T-helper 2 cell treated with Interferon-gamma antibody and Interleukin-4, amounts not matched to agents 5 μg/mL and 100 μg/mL, for 36 hours (primary cell): Measurements from ENCODE around the gene KRT7.

ENCODE experiments used
- DNase-seq: peaks from one replicate; pipeline ENCODE4 v3.0.0; 2021; ENCODE audit warnings: low spot score
- H3K27ac Mint-ChIP-seq: one replicate; pipeline ENCODE4 v1.8.0; 2021; ENCODE audit warnings: mild to moderate bottlenecking, mixed read lengths
- H3K27me3 Mint-ChIP-seq: one replicate; pipeline ENCODE4 v1.8.0; 2021; ENCODE audit warnings: low read depth, mixed read lengths
- H3K36me3 Mint-ChIP-seq: one replicate; pipeline ENCODE4 v1.8.0; 2021; ENCODE audit warnings: low read depth, mixed read lengths
- H3K4me1 Mint-ChIP-seq: one replicate; pipeline ENCODE4 v1.8.0; 2021; ENCODE audit warnings: low read depth, mixed read lengths
- H3K4me3 Mint-ChIP-seq: one replicate; pipeline ENCODE4 v1.8.0; 2022; ENCODE audit warnings: mild to moderate bottlenecking, moderate library complexity, mixed read lengths
- H3K9me3 Mint-ChIP-seq: one replicate; pipeline ENCODE4 v1.8.0; 2021; ENCODE audit warnings: mixed read lengths

The KRT7 gene

DNA sequence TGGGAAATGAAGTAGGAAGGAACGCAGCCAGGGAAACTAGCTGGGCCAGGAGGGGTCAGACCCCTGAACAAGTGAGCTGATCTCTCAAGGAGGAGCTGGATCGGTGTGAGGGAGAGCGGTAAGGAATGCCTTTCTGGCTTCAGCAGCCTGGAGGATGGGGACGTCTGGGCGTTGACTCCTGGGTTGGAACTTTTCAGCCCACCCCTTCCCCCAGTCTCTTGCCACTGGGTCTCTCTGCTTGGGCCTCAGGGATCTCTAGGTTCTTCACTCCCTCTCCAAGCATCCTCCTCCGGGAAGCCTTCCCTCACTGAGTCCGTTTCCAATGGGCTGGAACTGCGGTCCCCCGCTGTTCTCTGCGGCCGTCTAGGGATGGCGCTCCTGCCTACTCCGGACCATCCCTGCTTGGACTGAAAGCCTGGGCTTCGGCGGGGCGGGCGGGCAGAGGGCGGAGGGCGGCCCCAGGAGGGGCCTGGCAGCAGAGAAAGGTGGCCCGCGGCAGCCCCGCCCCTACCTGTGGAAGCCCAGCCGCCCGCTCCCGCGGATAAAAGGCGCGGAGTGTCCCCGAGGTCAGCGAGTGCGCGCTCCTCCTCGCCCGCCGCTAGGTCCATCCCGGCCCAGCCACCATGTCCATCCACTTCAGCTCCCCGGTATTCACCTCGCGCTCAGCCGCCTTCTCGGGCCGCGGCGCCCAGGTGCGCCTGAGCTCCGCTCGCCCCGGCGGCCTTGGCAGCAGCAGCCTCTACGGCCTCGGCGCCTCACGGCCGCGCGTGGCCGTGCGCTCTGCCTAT lies at the start of gene KRT7:
KRT7 (plus strand) TSS at position 570 of the 788 bp plus-strand sequence; CDS start at position 624, 54 bp downstream.
- H3K4me1 Mint-ChIP-seq, result no peaks in the 10 kb centered on the region
- DNase-seq, result no peak
- peaks cover 61% of the 10 kb centered on the region for H3K27me3 Mint-ChIP-seq
- H3K27ac Mint-ChIP-seq, result no peak within 1 kb of the TSS
- H3K36me3 Mint-ChIP-seq, result no peaks in the 10 kb centered on the region
- no peak within 1 kb of the TSS for H3K4me3 Mint-ChIP-seq
- H3K9me3 Mint-ChIP-seq, result no peaks in the 10 kb centered on the region

DNA sequence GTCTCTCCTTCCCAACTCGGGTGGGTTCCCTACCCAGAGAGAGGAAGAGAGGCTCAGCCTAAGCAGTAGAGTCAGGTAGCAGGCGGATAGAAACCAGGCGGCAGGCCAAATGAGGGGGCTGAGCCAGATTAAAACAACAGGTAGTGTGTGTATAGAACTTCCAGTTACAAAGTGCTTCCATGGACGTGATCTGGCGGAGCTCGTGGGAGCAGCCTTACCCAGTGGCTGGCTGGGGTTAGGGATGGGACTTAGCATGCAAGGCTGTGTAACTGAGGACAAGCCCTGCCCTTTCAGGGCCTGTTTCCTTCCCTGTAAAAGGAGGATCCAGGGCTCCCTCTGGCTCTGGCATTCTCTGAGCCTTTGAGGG lies 49.5 kb upstream of the KRT7 start:
- Mint-ChIP-seq H3K9me3 (no peaks in the 10 kb centered on the region), H3K4me1 (peaks cover 7% of the 10 kb centered on the region), H3K4me3 (no peak overlapping the region), H3K27ac (no peak overlapping the region), H3K27me3 (no peaks in the 10 kb centered on the region), H3K36me3 (no peaks in the 10 kb centered on the region)
- DNase-seq, result no peak

DNA sequence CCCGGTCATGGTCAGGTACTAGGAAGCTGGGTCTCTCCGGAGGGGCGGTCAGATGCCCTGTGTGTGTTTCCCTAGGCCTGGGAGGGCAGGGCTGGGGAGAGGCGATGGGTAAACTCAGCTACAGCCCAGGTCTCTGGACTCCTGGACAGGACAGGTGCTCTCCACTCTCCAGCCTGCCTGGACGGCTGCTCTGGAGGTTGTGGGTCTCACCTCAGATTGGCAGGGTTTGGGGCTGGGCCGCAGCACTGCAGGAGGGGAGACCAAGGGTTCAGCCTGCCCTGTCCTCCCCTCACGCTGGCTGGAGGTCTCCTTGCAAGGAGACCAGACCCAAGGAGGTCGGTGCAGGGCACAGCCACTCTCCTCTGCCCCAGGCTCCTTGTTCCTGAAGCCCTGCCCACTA lies 49.1 kb upstream of the KRT7 start:
- DNase-seq, result no peak
- Mint-ChIP-seq H3K9me3 (no peaks in the 10 kb centered on the region), H3K4me3 (no peak overlapping the region), H3K27me3 (no peaks in the 10 kb centered on the region), H3K27ac (no peak overlapping the region), H3K4me1 (peaks cover 7% of the 10 kb centered on the region), H3K36me3 (no peaks in the 10 kb centered on the region)

DNA sequence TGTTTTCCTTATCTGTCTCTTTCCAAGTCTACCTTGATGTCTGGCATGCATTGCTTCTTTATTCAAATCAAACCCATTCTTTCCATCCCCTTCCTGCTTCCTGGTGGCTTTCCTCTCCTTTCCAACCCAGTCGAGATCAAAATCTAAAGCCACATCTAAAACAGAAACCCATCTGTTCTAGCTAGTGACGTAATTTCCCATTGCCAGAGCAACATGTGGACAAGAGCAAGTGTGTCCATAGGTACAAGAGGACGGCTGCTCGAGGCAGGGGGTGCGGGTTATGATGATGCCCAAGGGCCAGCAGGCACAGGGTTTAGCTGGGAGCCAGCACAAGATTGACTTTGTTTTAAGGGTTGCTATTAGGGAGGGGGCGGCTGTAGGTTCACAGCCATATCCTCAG lies 48.2 kb upstream of the KRT7 start:
- peak overlapping the region; percentile 12 for H3K27ac Mint-ChIP-seq
- peaks cover 7% of the 10 kb centered on the region for H3K4me1 Mint-ChIP-seq
- no peaks in the 10 kb centered on the region for H3K27me3 Mint-ChIP-seq

DNA sequence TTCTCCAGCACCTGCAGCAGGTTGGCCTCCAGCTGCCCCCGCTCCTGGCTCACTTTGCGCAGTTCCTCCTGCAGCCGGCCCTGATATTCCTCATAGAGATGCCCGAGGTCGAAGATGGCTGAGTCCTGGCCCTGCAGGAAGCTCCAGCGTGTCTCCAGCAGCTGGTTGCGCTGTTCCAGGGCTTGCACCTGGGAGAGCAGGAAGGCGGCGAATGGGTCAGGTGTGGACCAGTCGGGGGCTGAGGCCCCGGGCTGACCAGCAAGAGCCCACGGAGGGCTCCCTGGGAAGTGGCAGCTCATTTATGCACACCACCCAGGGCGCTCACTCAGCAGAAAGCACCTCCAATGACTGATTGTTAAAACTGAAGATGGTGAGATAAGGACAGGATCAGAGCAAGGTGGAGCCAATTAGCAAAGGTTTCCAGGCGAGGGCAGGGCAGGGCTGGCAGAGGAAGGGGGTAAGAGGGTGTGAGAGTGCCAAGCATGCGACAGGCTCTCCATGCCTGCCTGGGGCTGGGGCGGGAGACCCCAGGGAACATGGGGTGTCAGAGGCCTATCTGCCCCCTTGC lies 47.6 kb upstream of the KRT7 start:
- no peak for DNase-seq
- Mint-ChIP-seq H3K9me3 (no peaks in the 10 kb centered on the region), H3K4me3 (no peak overlapping the region), H3K36me3 (no peaks in the 10 kb centered on the region), H3K4me1 (peaks cover 7% of the 10 kb centered on the region), H3K27me3 (no peaks in the 10 kb centered on the region), H3K27ac (no peak overlapping the region)

More for the DNA sequence above, 48.2 kb upstream of the KRT7 start:
- no peaks in the 10 kb centered on the region for H3K36me3 Mint-ChIP-seq
- H3K9me3 Mint-ChIP-seq, result no peaks in the 10 kb centered on the region
- H3K4me3 Mint-ChIP-seq, result no peak overlapping the region
- DNase-seq, result no peak

DNA sequence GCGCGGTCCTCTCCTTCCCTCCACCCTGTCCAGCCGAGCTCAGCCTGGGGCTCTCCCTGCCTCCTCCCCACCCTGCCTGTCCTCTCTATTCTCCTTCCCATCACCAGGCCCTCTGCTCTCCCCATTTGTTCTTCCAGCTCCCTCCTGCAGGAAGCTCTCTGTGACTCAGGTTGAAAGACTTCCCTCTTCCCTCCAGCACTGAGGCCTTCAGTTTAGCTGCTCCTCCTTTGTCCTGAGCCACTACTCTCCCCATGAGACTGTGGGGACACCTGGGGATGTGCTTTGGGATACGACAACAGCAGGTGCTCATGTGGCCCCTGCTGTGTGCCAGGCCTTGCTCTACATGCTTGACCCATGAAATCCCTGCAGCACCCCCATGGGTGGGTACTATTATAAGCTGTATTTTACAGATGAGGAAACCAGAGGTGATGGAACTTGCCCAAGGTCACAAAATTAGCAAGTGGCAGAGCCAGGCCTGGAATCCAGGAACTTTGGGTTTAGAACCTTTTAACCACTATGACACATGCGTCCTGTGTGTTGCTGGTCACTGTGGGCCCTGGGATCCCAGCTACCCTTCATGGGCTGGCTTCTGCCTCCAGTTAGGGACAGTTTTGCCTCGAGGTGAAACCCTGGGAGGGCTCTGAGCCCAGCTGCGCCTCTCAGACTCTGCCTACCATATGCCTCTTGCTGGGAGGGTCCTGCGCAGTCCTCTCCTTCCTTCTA lies 46.8 kb upstream of the KRT7 start:
- peaks cover 7% of the 10 kb centered on the region for H3K4me1 Mint-ChIP-seq

DNA sequence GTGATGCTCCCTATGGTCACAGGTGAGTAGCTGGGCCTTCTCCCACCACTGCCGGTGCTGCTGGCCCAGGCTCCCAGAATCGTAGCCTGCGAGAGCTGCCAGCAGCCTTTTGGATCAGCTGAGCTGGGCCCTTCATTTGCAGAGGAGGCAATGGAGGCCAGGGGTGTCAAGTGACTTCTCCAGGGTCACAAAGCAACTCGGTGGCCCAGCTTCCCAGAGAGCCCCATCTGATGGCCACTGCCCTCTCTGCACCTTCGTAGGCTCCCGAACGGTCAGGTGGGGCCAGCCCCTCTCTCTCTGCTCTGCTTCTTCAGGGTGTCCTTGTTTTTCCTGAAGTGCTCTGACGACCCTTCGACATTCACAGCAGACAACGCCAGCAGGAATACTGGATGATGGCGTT lies 45.8 kb upstream of the KRT7 start:
- Mint-ChIP-seq H3K27ac (no peak overlapping the region), H3K4me3 (no peak overlapping the region), H3K36me3 (no peaks in the 10 kb centered on the region), H3K27me3 (no peaks in the 10 kb centered on the region), H3K4me1 (peaks cover 7% of the 10 kb centered on the region), H3K9me3 (no peaks in the 10 kb centered on the region)
- DNase-seq, result no peak

More for the DNA sequence above, 46.8 kb upstream of the KRT7 start:
- Mint-ChIP-seq H3K27me3 (no peaks in the 10 kb centered on the region), H3K9me3 (no peaks in the 10 kb centered on the region), H3K4me3 (no peak overlapping the region), H3K36me3 (no peaks in the 10 kb centered on the region), H3K27ac (no peak overlapping the region)
- no peak for DNase-seq

DNA sequence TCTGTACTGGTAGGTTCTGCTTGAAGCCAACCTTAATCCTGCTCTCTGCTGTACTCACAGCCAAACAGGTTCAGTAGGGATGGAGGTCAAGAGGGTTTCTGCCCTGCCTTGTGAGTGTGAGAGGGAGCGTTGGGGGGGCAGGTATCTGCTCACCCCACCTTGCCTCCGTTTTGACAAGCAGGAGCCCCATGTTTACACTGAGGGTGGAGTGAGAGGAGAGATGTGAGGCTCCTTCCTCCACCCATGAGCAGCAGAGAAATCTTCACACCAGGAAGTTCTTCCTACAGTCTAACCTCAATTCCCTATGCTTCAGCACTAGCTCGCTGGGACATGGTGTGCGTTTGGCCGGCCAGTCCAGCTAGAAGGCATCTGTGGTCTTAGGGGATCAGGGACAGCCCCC lies 45.4 kb upstream of the KRT7 start:
- no peaks in the 10 kb centered on the region for H3K9me3 Mint-ChIP-seq
- H3K27me3 Mint-ChIP-seq, result no peaks in the 10 kb centered on the region
- DNase-seq, result no peak
- no peaks in the 10 kb centered on the region for H3K36me3 Mint-ChIP-seq
- no peak overlapping the region for H3K27ac Mint-ChIP-seq
- peaks cover 7% of the 10 kb centered on the region for H3K4me1 Mint-ChIP-seq
- H3K4me3 Mint-ChIP-seq, result no peak overlapping the region

DNA sequence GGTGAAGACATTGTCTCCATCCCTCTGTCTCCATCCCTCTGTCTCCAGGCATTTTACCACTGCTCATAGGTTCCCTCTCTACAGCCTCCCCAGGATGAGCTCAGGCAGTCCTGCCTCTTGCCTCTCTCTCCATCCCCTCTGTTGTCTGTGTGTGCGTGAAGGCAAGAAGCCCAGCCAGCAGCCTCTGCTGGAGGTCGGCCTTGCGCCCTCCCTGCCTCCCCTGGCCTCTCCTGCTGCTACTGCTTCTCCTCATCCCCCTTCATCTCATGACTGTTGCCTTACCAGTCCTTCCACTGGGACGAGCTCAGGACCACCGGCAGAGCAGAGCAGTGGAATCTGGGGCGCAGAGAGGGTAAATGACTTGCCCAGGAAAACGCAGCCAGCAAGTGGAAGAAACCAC lies 44.4 kb upstream of the KRT7 start:
- Mint-ChIP-seq H3K27me3 (no peaks in the 10 kb centered on the region), H3K27ac (no peak overlapping the region), H3K36me3 (no peaks in the 10 kb centered on the region), H3K4me1 (peaks cover 7% of the 10 kb centered on the region), H3K9me3 (no peaks in the 10 kb centered on the region), H3K4me3 (no peak overlapping the region)
- DNase-seq, result no peak

DNA sequence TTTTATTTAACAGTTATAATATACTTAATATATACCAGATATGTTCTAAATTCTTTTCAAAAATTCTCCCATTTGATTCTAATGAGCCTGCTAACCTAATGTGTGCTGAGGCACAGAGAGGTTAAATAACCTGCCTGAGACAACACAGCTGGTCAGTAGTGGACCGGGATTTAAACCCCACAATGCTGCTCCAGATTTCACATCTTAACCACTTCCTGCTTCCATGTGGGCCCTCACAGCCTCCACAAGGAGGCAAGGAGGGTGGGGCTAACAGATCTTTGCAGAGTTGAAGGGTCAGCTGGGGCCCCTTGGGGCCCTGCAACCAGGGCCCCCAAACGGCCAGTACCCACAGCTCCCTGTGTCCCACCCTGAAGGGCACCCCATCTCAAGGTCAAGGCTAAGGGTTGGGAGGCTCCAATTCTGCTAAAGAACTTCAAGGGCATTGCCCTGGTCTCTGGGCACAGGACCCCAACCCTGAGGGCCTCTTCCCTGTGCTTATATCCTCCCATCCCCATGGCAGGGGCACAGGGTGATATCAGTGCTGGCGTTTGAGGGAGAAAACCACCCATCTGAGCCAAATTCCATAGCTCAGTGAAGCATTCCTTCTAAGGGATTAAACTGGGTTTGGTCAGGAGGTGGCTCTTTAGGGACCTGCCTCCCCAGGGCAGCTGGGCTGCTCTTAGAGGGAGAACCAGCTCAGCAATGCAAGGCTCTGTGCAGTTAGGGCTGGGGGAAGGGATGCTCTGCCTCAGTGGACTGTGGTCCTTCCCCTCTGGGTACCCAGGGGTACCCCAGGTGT lies 43.5 kb upstream of the KRT7 start:
- H3K27me3 Mint-ChIP-seq, result no peaks in the 10 kb centered on the region
- no peaks in the 10 kb centered on the region for H3K9me3 Mint-ChIP-seq
- no peak overlapping the region for H3K27ac Mint-ChIP-seq
- H3K4me1 Mint-ChIP-seq, result peaks cover 4% of the 10 kb centered on the region
- DNase-seq, result no peak
- H3K36me3 Mint-ChIP-seq, result no peaks in the 10 kb centered on the region
- H3K4me3 Mint-ChIP-seq, result no peak overlapping the region

DNA sequence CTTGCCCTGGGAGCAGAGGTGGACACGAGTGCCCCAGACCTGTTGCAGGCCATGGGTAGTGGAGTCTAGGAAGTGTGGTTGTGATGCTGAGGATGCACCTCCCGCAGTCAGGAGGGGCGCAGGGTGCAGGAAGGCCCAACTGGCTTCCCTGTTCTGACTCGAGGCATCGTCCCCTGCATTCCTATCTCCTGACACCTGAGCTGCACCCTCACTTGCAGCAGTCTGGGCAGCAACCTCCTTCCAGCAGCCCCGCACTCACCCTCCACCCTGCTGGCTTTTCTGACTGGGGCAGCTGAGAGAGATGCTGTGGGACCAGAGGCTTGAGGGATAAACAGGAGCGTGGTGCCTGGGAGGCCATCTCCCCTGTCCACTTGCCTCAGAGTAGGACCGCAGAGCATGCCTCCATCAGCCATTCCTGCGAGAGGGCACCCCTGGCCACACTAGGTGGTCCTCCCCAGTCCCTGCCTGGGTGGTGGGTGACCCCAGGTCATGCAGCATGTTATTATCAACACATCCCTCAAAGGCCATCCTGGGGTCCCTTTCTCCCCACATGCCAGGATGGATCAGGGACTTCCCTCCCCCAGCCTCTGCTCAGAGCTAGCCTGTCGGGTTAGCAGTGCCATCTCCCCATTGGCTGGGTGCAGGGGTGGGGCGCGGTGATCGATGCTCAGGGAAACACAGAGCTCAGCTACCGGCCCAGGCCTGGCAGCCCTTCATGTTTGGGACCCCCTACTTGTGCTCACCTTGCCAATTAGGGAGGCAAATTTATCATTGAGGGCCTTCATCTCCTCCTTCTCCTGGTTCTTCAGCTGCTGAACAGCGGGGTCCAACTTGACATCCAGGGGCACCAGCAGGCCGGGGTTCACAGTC lies 41.9 kb upstream of the KRT7 start:
- Mint-ChIP-seq H3K9me3 (no peaks in the 10 kb centered on the region), H3K4me1 (no peaks in the 10 kb centered on the region), H3K27me3 (no peaks in the 10 kb centered on the region), H3K4me3 (no peak overlapping the region), H3K36me3 (no peaks in the 10 kb centered on the region), H3K27ac (no peak overlapping the region)
- no peak for DNase-seq

DNA sequence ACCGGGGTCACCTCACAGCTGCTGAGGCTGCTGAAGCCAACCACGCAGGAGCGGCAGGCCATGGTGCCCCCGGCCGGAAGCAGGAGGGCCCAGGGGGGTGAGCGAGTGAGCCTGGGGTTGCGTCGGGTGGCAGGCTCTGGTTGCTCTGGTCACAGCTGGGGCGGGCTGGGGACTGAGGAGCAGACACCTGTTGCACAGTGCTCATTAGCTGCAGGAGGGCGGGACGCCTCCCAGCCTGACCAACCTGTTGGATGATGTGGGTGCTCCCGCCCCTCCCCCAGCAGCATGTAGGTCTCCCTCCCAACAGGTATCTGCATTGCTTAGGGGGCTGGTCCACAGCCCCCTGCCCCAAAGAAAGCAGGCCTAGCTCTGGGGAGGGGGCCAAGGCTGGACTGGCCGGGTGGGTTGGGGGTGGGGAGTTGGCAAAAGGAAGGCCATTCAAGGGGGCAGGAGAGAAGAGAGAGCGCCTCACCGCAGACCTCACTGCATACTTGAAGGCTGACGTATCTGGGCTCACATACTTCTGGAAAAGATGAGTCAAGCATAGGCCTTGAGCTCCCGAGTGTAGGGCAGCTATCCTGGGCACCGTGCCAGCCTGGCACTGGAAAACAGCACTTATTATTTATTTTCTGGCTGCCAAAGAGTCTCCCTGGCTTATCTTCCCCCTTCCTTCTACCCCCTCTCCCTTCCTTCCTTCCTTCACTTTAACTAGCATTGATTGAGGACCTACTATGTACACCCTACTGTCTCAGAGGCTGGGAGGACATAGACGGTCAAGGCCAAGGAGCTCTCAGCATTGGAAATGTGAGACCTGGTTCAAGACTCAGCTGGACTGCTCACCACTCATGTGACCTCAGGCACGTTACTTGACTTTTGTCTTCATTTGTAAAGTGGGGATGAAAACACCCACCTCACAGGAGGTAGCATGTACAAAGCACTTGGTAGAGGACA lies 40.9 kb upstream of the KRT7 start, which contains the start of gene KRT80:
KRT80 (minus strand) TSS at position 174 of the 951 bp plus-strand sequence; CDS start at position 62, 112 bp downstream.
- Mint-ChIP-seq H3K4me3 (no peak within 1 kb of the TSS), H3K27ac (no peak within 1 kb of the TSS), H3K9me3 (no peaks in the 10 kb centered on the region), H3K27me3 (no peaks in the 10 kb centered on the region), H3K36me3 (no peaks in the 10 kb centered on the region), H3K4me1 (no peaks in the 10 kb centered on the region)
- no peak for DNase-seq
